T-cell (primary cell): ENCODE results near the gene LRP1-AS. TPM values are rescaled to one million over a fixed set of nuclear protein-coding genes. Genes with fewer than 3 reads are reported as not detected.

Experiments
- ATAC-seq, 4 experiments: fragments of 200-7000 bp in 3 of 4; fragments of 150-1000 bp in 1 of 4; cut with Tn5 transposase; replicated peaks in 1 of 4; 1 replicate in 3 of 4; 2 replicates in 1 of 4; pipeline ENCODE4 v1.10.0; 2021; ENCODE audit warnings: moderate library complexity in 3 of 4, mild to moderate bottlenecking in 2 of 4, moderate number of reproducible peaks in 1 of 4
- CTCF ChIA-PET, 2 donors: fragments of 300-600 bp; sonication (Branson Sonifier 250); formaldehyde crosslinking; loops; one replicate each; lab custom pipeline; 2022; ENCODE audit warnings: antibody characterized with exemption in 2 of 2; lab: Charles Lee
- POLR2A ChIA-PET, 2 donors: fragments of 300-600 bp; sonication (Branson Sonifier 250); formaldehyde crosslinking; loops; one replicate each; lab custom pipeline; 2022; ENCODE audit warnings: antibody characterized with exemption in 2 of 2; lab: Charles Lee
- DNase-seq, 35 experiments: peaks; one replicate each; pipeline versions ENCODE4 v3.0.0 to v3.0.0-alpha.2; 2013 to 2023
- H3K27ac ChIP-seq: one replicate; pipeline ENCODE4 v1.5.1; 2013; ENCODE audit warnings: low read length
- H3K27me3 ChIP-seq, 2 experiments: replicated peaks in 1 of 2; 1 replicate in 1 of 2; 2 replicates in 1 of 2; pipeline versions ENCODE4 v1.6.1 to v1.7.0; 2013; ENCODE audit warnings: low read length in 1 of 2, mixed read lengths in 1 of 2; ENCODE audit not compliant: control insufficient read depth in 2 of 2, insufficient read depth in 2 of 2; ENCODE audit errors: extremely low read depth in 1 of 2
- H3K36me3 ChIP-seq, 2 donors: 1 replicate in 1 of 2; 2 replicates in 1 of 2; pipeline versions ENCODE4 v1.6.1 to v1.7.0; 2013; ENCODE audit warnings: low read length in 1 of 2; ENCODE audit not compliant: control insufficient read depth in 2 of 2, insufficient read depth in 1 of 2; ENCODE audit errors: extremely low read depth in 1 of 2
- H3K4me1 ChIP-seq, 2 experiments: 1 replicate in 1 of 2; 2 replicates in 1 of 2; pipeline versions ENCODE4 v1.6.1 to v1.7.0; 2013; ENCODE audit warnings: low read length in 2 of 2, mixed read lengths in 1 of 2; ENCODE audit not compliant: insufficient read depth in 2 of 2, control insufficient read depth in 1 of 2; ENCODE audit errors: extremely low read depth in 1 of 2
- H3K4me3 ChIP-seq, 2 donors: 1 replicate in 1 of 2; 2 replicates in 1 of 2; pipeline versions ENCODE4 v1.5.1 to v1.7.0; 2013; ENCODE audit warnings: mild to moderate bottlenecking in 2 of 2, low read length in 1 of 2, moderate library complexity in 1 of 2; ENCODE audit not compliant: control insufficient read depth in 1 of 2; ENCODE audit errors: extremely low read depth in 1 of 2
- H3K9me3 ChIP-seq: 2 replicates; pipeline ENCODE4 v1.7.0; 2013
- H3K27ac Mint-ChIP-seq, 2 donors: one replicate each; pipeline ENCODE4 v1.8.0; 2020 to 2021; ENCODE audit warnings: mild to moderate bottlenecking in 2 of 2, mixed read lengths in 2 of 2
- H3K27me3 Mint-ChIP-seq, 2 donors: one replicate each; pipeline ENCODE4 v1.8.0; 2021 to 2022; ENCODE audit warnings: mixed read lengths in 2 of 2
- H3K36me3 Mint-ChIP-seq: one replicate; pipeline ENCODE4 v1.8.0; 2021; ENCODE audit warnings: mixed read lengths
- H3K4me1 Mint-ChIP-seq, 3 donors: one replicate each; pipeline ENCODE4 v1.8.0; 2020 to 2022; ENCODE audit warnings: mixed read lengths in 3 of 3, mild to moderate bottlenecking in 1 of 3
- H3K4me3 Mint-ChIP-seq, 3 donors: one replicate each; pipeline ENCODE4 v1.8.0; 2020 to 2022; ENCODE audit warnings: mild to moderate bottlenecking in 3 of 3, mixed read lengths in 3 of 3, moderate library complexity in 3 of 3
- H3K9me3 Mint-ChIP-seq, 3 donors: one replicate each; pipeline ENCODE4 v1.8.0; 2020 to 2022; ENCODE audit warnings: mixed read lengths in 3 of 3
- WGBS: methylation state at CpG from one replicate; pipeline ENCODE4 v1.1.5; 2013; ENCODE audit warnings: missing lambda C conversion rate; ENCODE audit not compliant: insufficient coverage; 5-methylcytosine and 5-hydroxymethylcytosine counted together
- total RNA-seq, 35 experiments: library from RNA in 6 of 35; stranded (reverse) in 6 of 35; fragments of 120-200 nt in 1 of 35; gene quantifications; one replicate each; pipeline versions ENCODE4 v1.2.1 to v1.2.4 and lab custom pipeline; 2013 to 2026

The LRP1-AS gene
- total RNA-seq, 5 donors from 2014 or later (not counting 1 experiment from before 2014, with no cell fraction given), result not detected

GRCh38 chr12:57193706-57194245 is 46.4 kb upstream of the LRP1-AS start:
- ATAC-seq (no peak), DNase-seq (no peak)
- POLR2A ChIA-PET, result interaction anchor here in 1 of 2 donors (0.7 kb wide), 1 partner anchor 44 kb away, joined by 3 read pairs; no protein-coding TSS in a partner anchor
- no peaks in the 10 kb centered on the region for H3K9me3 Mint-ChIP-seq
- no peak overlapping the region for H3K27ac Mint-ChIP-seq
- peaks cover 8% of the 10 kb centered on the region for H3K36me3 Mint-ChIP-seq
- Histone ChIP-seq H3K27ac (no peak overlapping the region), H3K27me3 (no peaks in the 10 kb centered on the region), H3K36me3 (no peaks in the 10 kb centered on the region), H3K4me3 (no peak overlapping the region), H3K9me3 (no peaks in the 10 kb centered on the region), H3K4me1 (no peaks in the 10 kb centered on the region)
- 82% methylated on average over 19 of the region's 19 CpGs for WGBS
- no peaks in the 10 kb centered on the region for H3K27me3 Mint-ChIP-seq
- no peak overlapping the region for H3K4me3 Mint-ChIP-seq
- H3K4me1 Mint-ChIP-seq, result no peaks in the 10 kb centered on the region
- CTCF ChIA-PET, result no interaction called here

DNA sequence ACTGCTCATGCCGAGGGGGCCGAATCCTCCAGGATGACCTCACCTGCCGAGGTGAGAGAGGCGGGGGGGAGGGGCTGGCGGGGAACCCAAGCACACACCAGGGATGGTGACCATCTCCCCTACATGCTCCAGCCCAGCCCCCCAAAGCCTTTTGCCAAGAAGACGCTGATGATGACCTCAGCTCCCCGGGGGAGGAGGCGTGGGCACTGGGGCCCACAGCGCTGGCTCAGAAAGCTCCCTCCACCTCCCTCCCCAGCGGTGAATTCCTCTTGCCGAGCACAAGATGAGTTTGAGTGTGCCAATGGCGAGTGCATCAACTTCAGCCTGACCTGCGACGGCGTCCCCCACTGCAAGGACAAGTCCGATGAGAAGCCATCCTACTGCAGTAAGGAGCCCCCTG is 45.5 kb upstream of the LRP1-AS start:
- 95% methylated on average over 13 of the region's 16 CpGs for whole genome bisulfite sequencing
- POLR2A ChIA-PET, result interaction anchor here in 1 of 2 donors (0.7 kb wide), 1 partner anchor 45 kb away, joined by 3 read pairs; no protein-coding TSS in a partner anchor

DNA sequence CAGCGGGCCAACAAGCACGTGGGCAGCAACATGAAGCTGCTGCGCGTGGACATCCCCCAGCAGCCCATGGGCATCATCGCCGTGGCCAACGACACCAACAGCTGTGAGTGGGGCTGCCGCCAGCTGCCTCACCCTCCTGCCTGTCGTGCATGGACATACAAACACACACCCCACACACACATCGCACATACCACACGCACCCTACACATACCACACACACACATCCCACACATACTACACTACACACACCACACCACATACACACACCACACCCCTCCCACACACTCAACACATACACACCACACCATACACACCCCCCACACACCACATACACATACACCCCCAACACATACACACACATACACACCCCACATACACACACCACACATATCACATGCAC is 44.0 kb upstream of the LRP1-AS start:
- no peaks in the 10 kb centered on the region for H3K9me3 Mint-ChIP-seq
- CTCF ChIA-PET, result no interaction called here
- H3K36me3 ChIP-seq, result no peaks in the 10 kb centered on the region
- DNase-seq (no peak), ATAC-seq (no peak)
- H3K27me3 ChIP-seq, result no peaks in the 10 kb centered on the region
- 91% methylated on average over 11 of the region's 11 CpGs for WGBS
- no peak overlapping the region for H3K27ac Mint-ChIP-seq
- H3K4me1 Mint-ChIP-seq, result no peaks in the 10 kb centered on the region
- H3K36me3 Mint-ChIP-seq, result peaks cover 3% of the 10 kb centered on the region
- H3K27me3 Mint-ChIP-seq, result no peaks in the 10 kb centered on the region
- no peak overlapping the region for H3K4me3 ChIP-seq
- POLR2A ChIA-PET, result no interaction called here
- H3K4me1 ChIP-seq, result no peaks in the 10 kb centered on the region
- H3K9me3 ChIP-seq, result no peaks in the 10 kb centered on the region
- H3K4me3 Mint-ChIP-seq, result no peak overlapping the region
- no peak overlapping the region for H3K27ac ChIP-seq

More for the DNA sequence above, 45.5 kb upstream of the LRP1-AS start:
- Mint-ChIP-seq H3K27ac (no peak overlapping the region), H3K4me3 (no peak overlapping the region), H3K9me3 (no peaks in the 10 kb centered on the region), H3K4me1 (no peaks in the 10 kb centered on the region), H3K27me3 (no peaks in the 10 kb centered on the region), H3K36me3 (peaks cover 4% of the 10 kb centered on the region)
- no peaks in the 10 kb centered on the region for H3K9me3 ChIP-seq
- DNase-seq (no peak), ATAC-seq (no peak)
- no peaks in the 10 kb centered on the region for H3K4me1 ChIP-seq
- no peaks in the 10 kb centered on the region for H3K36me3 ChIP-seq
- no peak overlapping the region for H3K27ac ChIP-seq
- H3K27me3 ChIP-seq, result no peaks in the 10 kb centered on the region
- CTCF ChIA-PET, result no interaction called here
- H3K4me3 ChIP-seq, result no peak overlapping the region

DNA sequence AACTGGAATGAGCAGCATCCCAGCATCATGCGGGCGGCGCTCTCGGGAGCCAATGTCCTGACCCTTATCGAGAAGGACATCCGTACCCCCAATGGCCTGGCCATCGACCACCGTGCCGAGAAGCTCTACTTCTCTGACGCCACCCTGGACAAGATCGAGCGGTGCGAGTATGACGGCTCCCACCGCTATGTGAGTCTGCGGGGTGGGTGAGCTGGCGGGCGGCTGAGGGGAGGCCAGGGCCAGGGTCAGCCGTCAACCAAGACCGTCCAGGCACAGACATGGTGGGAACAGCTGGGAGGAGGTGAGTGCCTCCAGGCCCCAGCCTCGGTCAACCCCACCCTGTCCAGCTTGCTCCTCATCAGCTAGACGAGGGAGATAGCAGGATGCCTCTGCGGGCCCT is 43.4 kb upstream of the LRP1-AS start:
- WGBS, result 96% methylated on average over 22 of the region's 23 CpGs
- H3K4me1 Mint-ChIP-seq, result no peaks in the 10 kb centered on the region
- H3K9me3 ChIP-seq, result no peaks in the 10 kb centered on the region
- no peaks in the 10 kb centered on the region for H3K27me3 ChIP-seq
- no peak overlapping the region for H3K4me3 ChIP-seq
- no peaks in the 10 kb centered on the region for H3K9me3 Mint-ChIP-seq
- no peaks in the 10 kb centered on the region for H3K36me3 Mint-ChIP-seq
- no peaks in the 10 kb centered on the region for H3K4me1 ChIP-seq
- no peaks in the 10 kb centered on the region for H3K36me3 ChIP-seq
- no peak overlapping the region for H3K27ac Mint-ChIP-seq
- CTCF ChIA-PET, result interaction anchor here in 1 of 2 donors (0.5 kb wide), 1 partner anchor 19 kb away, joined by 7 read pairs; no protein-coding TSS in a partner anchor
- H3K27ac ChIP-seq, result no peak overlapping the region
- POLR2A ChIA-PET, result no interaction called here
- ATAC-seq (no peak), DNase-seq (no peak)
- H3K27me3 Mint-ChIP-seq, result no peaks in the 10 kb centered on the region
- no peak overlapping the region for H3K4me3 Mint-ChIP-seq

- H3K4me1 Mint-ChIP-seq, result no peaks in the 10 kb centered on the region
- H3K27ac Mint-ChIP-seq, result no peak overlapping the region
- no peaks in the 10 kb centered on the region for H3K4me1 ChIP-seq
- H3K9me3 ChIP-seq, result no peaks in the 10 kb centered on the region
- no peaks in the 10 kb centered on the region for H3K36me3 ChIP-seq
- no peaks in the 10 kb centered on the region for H3K27me3 Mint-ChIP-seq
- H3K27ac ChIP-seq, result no peak overlapping the region
- H3K4me3 ChIP-seq, result no peak overlapping the region
- H3K4me3 Mint-ChIP-seq, result no peak overlapping the region
- DNase-seq (no peak), ATAC-seq (no peak)
- POLR2A ChIA-PET, result no interaction called here
- no peaks in the 10 kb centered on the region for H3K36me3 Mint-ChIP-seq
- CTCF ChIA-PET, result no interaction called here
- no peaks in the 10 kb centered on the region for H3K9me3 Mint-ChIP-seq
- 85% methylated on average over 4 of the region's 6 CpGs for WGBS
- H3K27me3 ChIP-seq, result no peaks in the 10 kb centered on the region
Observed at GRCh38 chr12:57190037-57190436, 42.6 kb upstream of the LRP1-AS start.

GRCh38 chr12:57188090-57188425 is 40.6 kb upstream of the LRP1-AS start:
- Histone ChIP-seq H3K9me3 (no peaks in the 10 kb centered on the region), H3K27ac (no peak overlapping the region), H3K27me3 (peaks cover 0 to 3% of the 10 kb centered on the region in 2 experiments), H3K36me3 (no peaks in the 10 kb centered on the region), H3K4me1 (peaks cover 0 to 3% of the 10 kb centered on the region in 2 experiments), H3K4me3 (no peak overlapping the region)
- no peaks in the 10 kb centered on the region for H3K36me3 Mint-ChIP-seq
- peaks cover 0 to under 1% (median 0%) of the 10 kb centered on the region in 3 donors for H3K4me1 Mint-ChIP-seq
- ATAC-seq, result no peak
- no peak for DNase-seq
- POLR2A ChIA-PET, result no interaction called here
- no peak overlapping the region for H3K4me3 Mint-ChIP-seq
- H3K27ac Mint-ChIP-seq, result no peak overlapping the region
- no peaks in the 10 kb centered on the region for H3K9me3 Mint-ChIP-seq
- CTCF ChIA-PET, result interaction anchor here in 1 of 2 donors (0.6 to 1.9 kb wide), 2 partner anchors 64 to 115 kb away, joined by 4 to 6 read pairs; no protein-coding TSS in a partner anchor
- 82% methylated on average over 6 of the region's 8 CpGs for WGBS
- no peaks in the 10 kb centered on the region for H3K27me3 Mint-ChIP-seq
